NCI-H187 (cell line): ENCODE measurements around the gene PEX26.
"Not testable (repeated sequence)": the region's sequence is repeated elsewhere in the genome, so short reads cannot be mapped to it uniquely, and the experiment has no call there.

Experiments
- DNase-seq, 2 experiments: peaks; one replicate each; lab custom pipeline; 2025; lab: John Stamatoyannopoulos, UW

Gene PEX26

DNA sequence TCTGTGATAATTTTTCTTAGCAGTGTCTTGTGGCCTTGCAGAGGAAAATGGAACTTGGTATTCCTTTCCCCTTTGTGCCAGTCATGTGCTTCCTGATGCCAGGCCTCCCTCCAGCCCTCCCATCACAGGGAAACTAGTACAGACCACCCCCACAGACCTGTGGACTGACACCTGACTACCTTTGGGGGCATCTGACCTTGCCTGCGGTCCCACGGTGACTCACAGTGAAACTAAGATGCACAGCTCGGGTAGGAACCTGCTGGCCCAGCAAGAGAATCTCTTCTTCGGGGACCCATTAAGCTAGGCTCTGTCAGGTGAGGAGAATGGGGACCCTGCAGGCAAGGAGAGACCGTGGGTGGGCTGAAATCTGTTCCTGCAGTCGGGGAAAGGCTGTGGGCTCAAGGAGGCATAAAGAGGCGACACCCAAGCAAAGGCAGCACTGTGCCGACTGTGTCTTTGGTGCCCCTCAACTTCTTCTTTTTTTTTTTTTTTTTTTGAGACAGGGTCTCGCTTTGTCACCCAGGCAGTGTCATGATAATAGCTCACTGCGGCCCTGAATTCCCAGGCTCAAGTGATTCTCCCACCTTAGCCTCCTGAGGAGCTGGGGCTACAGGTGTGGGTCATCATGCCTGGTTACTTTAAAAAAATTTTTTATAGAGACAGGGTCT lies 20.8 kb upstream of the PEX26 start:
- no peak for DNase-seq

DNA sequence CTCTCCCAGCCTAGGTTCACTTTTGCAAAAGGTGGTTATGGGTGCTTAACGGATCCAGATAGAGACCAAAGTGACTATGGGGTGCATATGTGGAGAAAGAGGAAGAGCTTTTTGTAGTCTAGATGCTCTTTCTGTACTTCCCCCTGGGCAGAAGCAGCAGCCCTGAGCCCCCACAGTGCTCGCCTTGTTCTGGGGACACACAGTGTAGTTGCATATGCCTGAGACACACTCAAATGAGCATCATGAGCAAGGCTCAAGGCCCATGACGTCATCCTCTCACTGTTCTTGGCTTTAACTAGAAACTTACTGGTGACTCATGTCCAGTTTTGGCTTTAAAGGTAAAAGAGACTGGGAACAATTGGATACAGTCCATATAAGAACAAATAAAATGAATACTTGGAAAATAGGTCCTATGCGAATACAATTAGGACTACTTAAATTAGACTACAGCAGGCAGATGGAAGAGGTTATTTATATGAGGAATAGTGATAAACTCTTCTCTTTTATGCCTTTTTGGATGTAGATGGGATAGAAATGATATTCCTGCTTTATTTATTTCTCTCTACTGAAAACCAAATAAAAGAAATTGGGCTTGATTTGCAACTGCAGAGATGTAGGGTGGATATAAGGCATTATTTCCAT lies 20.1 kb upstream of the PEX26 start:
- DNase-seq: no peak

DNA sequence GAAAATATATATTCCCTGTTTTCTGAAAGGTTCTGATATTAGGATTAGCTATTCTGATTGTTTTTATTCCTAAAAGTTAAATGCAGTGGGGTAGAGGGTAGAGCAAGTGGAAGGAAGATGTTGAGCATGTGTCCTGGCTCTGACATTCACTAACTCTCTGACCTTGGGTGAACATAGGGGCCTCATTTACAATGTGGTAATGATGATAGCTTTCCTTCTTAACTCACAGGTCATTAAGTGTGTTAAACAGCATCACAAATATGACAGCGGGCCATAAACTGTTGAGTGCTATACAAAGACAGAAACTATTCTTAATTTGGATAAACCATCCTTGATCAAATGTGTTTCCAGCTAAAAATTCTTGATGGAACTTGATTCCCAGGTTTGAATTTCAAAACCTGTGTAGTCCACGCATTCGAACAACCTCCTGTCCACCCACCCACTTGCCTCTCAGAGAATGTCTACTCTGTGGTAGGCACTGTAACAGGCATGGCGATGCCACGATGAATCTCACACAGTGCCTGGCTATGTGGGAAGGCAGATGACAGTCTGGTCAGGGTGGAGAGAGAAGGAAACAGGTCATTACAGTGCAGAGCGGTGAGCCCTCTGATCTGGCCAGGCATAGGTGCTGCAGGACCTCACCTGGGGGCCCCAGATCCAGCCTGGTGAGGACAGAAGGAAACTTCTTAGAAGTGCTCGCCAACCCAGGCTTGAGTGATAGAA lies 19.3 kb upstream of the PEX26 start:
- no peak for DNase-seq

DNA sequence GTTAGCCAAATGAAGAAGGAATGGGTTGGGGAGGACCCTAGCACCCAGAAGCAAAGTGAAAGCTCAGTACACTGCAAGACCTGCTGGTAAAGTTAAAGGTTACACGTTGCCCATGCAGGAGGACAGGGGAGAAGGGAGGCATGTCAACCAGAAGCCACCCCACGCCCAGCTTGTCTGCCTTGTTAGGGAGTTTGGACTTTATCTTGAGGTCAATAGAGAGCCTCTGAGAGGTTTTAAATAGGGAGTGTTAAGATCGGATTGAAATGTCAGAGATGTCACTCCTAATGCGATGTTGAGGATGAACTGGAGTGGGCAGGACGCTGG lies 18.7 kb upstream of the PEX26 start:
- DNase-seq: no peak

DNA sequence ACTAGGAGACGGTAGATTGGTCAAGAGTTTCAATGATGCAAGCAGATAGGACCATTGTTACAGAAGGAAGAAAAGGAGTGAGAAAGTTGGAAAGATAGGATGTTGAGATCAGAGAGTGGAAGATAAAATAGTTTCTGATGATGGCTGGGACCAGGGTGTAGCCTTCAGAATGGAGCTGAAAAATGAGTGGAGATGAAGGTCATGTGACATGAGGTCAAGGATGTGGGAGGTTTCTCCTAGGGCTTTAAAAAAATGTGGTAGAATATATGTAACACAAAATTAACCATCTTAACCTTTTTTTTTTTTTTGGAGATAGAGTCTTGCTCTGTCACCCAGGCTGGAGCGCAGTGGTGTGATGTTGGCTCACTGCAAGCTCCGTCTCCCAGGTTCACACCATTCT lies 18.3 kb upstream of the PEX26 start:
- no peak for DNase-seq

DNA sequence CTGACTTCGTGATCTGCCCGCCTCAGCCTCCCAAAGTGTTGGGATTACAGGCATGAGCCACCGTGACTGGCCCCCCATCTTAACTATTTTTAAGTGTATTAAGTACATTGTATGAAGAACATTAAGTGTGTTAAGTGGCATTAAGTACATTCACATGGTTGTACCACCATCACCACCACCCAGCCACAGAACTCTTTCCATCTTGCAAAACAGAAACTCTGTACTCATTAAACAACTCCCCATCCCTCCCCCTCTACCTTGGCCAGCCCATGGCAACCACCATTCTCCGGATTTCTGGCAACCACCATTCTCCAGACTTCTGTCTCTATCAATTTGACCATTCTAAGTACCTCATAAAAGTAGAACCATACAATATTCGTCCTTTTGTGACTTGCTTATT lies 17.8 kb upstream of the PEX26 start:
- DNase-seq: no peak

DNA sequence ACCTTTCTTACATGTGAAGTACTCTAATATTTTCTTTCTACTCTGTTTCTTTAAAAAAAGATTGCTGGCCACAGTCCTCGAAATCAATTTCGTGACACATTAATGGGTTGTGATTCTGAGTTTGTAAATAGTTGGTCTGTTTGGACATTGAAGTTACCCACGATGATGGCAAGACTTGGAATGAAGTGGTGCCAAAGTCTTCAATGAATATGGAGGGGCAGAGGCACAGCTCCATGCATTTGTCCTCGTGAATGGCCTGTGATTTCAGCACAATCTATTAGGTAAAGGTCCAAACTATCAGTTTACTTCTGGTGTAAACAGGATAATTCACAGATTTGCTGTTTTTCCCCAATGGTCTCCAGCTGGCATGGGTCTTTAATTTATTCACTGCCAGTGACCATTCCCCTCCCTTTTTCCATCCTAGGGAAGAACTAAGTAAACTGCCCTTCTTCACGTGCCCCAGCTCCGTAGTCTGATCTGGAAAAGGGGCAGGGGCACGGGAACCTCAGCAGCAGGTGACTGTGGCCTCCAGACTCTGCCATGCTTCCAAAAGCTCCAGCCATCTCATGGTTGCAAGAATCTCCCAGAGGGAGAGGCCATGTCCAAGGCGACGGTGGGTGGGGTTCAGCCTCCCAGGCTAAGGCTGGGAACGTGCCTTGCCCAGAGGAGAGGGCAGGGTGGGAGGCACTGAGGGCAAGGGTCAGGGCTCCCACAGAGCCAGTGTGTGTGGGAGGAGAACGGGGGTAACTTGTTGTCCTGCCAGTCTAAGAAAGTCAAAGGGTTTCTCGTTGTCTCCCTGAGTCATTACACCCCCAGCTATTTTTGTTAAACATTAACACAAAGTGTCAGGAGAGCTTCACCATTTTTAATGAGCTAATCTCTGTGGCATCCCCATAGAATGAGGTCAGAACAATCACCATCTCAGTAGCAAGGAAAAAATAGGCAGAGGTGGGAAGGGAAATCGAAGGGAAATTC lies 16.9 kb upstream of the PEX26 start:
- no peak for DNase-seq

DNA sequence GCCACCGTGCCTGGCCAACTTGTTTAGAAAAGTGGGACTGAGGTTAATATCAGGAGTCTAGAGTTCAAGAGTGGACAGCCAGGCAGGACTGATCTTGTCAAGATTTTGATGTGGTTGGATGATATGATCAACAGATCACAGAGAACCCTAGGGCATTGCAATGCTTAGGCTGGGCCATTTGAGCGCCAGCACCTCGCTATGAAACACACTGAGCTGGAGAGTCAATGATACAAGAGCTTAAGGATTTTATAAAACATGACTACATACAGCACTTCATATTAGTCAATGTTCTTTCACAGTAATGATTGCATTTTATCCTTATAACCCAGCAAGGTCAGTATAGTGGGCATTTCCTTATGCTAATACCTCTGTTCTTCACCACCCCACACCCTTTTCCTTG lies 15.4 kb upstream of the PEX26 start:
- DNase-seq: no peak

DNA sequence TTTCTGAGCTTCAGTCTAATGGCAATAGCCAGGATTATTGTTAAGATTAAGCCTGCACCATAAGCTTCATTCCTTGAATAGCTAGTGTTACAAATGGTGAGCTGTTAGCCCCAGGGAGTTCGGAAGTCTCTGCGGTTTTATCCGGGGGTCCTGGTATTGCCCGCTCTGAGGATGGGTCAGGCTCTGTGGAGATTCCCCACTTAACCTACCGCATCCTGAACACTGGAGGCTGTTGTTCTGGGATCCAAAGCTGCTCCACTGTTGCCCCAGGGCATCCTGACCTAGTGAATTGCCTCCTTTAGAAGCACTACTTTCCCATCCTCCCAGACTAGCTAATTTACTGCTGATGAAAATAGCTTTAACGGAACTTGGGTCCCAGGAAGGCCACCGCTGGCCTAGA lies 14.5 kb upstream of the PEX26 start:
- no peak for DNase-seq

DNA sequence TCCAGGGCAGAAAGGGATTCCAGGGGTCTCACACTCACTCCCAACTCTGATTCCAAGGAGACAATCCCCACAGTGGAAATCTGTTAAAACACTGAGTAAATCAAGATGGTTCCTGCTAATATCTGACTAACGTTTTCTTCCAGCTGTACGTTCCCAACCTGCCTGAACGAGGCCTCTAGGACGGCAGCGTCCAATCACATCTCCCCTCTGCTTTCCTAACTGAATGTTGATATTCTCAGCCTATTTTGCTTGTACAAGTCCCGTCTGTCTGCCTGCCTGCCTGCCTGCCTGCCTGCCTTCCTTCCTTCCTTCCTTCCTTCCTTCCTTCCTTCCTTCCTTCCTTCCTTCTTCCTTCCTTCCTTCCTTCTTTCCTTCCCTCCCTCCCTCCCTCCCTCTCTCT lies 14.1 kb upstream of the PEX26 start:
- not testable (repeated sequence) for DNase-seq

DNA sequence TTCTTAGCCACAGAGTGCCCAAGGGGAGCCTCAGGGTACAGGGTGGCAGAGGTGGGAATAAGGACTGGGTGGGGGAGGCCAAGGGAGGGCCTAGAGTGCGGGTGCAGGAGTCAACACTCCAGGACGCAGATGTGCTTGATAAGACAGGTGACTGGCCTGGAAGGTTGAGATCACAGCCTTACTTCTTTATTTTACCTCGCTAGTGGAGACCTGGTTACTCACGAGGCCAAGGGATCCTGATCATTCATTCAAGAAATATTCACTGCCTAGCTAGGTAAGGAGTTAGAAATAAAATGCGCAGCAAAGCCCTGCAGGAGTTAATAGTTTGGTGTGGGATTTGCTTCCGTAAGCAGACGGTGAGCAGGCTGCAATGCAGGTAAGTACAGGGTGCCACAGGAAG lies 13.2 kb upstream of the PEX26 start:
- no peak for DNase-seq

DNA sequence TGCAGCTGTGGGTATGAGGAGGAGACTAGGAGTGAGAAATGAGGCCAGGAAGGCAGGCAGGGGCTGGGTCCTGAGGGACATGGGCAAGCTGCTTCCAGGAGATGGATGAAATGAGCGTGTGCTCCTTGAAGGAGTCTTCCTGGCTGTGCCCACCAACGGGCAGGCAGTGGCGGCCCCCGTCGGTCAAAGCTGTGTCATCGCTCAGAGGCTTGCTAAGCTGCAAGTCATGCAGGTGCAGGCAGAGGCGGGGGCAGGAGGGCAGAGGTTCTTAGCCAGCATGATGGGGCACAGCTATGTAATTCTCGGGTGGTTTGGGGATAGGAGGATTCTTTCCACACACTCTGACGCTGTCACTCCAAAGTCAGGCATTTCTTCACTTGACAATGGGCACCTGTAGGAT lies 12.5 kb upstream of the PEX26 start:
- DNase-seq: no peak

DNA sequence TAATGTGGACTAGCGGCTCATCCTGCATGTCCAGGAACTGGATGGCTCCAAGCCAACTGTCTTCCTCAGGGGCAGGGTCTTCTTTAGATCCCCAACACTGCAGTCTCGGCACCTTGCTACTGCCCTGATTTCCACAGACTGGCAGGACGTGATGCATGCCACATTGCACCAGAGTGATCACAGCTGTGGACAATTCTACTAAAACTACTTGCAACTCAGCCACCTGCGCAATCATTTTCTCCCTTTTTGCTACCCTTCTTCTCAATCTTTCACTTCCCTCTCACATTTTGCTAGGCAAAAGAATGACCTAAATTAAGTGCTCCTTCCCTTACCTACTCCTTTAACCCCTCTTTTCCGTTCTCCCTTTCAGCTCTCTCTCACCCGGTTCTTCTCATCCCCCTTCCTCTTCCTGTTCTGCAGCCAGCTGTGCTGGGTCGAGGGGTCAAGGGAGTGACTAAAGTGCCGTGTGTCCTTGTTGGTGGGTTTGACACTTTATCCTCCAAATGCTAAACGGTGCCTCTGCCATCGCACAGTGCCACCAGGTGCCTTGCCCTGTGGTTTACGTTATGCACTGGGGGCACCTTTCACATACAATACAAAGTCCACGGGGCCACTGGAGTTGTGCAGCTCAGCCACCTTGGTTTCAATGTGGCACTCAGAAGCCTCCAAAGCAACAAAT lies 11.5 kb upstream of the PEX26 start:
- no peak for DNase-seq

DNA sequence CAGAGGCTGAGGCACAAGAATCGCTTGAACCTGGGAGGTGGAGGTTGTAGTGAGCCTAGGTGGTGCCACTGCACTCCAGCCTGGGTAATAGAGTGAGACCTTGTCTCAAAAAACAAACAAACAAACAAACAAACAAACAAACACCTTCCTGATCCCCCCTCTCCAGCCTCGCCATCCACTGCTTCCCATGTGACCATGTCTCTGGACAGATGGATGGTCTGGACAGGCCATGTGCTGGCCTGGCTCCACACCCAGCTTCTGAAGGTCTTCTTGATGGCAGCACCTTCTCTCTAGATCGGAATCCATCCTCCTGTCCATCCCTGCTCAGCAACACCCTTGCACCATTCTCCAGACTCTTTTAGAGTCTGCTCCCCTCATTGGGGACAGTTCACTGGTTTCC lies 10.7 kb upstream of the PEX26 start:
- no peak for DNase-seq

DNA sequence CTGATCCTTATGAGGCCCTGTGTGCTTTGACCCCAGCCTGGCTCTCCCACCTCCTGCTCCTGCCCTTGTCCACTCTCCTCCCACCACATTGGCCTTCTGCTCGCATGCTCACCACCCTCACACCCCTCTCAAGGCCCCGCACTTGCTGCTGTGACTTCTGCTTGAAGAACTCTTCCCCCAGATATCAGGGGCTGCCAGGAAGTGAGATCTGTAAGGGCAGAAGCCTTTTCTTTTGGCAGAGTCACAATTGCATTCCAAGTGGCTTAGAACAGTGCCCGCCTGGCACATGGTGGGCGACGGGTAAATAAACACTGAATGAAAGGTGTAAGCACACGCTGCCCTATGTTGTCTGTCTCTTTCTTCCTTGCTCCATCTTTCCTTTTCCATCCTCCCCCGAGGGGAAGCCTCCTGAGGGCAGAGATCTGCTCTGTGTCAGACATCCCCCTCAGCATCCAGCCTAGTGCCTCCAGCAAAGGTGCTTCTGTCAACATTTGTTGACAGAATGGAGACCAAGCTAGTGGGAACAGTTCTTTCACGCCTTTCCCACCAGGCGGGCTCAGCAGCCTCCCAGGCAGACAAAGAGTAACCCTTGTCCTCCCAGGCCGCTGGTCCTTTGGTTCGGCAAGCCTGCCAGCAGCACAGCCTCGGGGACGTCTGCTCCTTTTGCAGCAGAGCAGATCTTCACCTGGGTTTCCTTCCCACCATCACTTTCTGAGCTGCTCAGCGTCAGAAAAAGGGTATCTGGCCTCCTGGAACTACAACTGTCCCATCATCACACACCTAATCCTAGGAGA lies 10.0 kb upstream of the PEX26 start:
- DNase-seq: no peak

DNA sequence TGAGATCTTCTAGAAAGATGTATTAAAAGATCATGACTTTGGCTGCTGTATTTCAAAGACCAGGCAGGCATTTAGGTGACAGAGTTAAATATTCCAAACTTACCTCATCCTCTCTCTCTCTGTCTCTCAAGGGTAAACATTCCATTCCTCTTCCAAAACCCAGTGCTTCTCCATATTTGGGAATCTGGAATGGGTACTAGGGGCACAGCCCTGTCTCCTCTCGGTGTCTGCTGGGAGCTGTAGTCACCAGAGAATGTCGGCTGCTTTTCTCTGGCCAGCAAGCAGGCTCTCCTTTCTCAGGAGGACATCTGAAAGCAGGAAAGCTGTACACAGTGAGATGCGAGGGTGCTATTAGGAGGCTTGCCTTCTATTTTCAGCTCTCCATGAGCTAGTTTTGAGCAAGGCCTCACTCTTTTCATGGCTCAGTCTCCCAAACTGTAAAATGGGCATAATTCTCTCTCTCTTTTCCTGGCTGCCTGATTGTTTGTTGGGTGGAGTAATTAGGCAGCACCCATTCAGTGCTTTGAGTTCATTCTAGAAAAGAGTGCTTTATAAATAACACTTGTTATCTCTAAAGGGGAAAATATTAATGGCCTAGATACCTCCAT lies 9.3 kb upstream of the PEX26 start:
- no peak for DNase-seq

DNA sequence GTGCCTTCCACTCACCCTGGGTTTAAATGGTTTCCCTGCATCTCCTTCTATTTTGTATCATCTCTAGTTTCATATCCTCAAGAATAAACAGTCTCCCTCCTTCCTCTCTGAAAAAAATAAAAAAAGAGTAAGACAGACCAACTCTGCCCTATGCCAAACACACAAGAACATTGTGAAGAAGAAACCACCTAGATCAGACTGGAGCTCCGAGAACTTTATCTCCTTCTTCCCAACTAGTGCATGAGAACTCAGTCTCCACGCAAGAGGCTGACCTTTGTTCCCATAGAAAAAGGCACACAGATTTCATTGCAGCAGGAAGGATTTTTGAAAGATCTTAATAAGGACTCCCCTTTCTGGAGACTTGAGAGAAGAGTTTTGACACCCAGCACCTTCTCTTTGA lies 8.7 kb upstream of the PEX26 start:
- no peak for DNase-seq

DNA sequence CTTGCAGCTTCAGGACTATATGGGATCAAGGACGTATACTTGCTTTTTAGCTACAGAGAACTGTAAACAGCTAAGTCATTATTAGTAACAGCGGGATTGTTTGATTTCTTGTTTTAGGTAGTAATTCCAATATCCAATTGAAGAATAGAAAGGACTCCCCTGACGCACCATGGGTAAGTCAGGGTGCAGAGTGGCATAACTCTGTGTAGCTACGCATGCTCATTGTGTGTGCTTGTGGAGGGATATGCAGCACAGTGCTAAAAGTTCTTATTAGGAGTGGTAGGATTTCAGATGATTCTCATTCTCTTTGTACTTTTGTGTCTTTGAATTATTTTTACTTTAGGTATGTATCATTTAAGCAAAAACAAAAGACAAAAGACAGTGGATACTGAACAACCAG lies 7.7 kb upstream of the PEX26 start:
- no peak for DNase-seq

DNA sequence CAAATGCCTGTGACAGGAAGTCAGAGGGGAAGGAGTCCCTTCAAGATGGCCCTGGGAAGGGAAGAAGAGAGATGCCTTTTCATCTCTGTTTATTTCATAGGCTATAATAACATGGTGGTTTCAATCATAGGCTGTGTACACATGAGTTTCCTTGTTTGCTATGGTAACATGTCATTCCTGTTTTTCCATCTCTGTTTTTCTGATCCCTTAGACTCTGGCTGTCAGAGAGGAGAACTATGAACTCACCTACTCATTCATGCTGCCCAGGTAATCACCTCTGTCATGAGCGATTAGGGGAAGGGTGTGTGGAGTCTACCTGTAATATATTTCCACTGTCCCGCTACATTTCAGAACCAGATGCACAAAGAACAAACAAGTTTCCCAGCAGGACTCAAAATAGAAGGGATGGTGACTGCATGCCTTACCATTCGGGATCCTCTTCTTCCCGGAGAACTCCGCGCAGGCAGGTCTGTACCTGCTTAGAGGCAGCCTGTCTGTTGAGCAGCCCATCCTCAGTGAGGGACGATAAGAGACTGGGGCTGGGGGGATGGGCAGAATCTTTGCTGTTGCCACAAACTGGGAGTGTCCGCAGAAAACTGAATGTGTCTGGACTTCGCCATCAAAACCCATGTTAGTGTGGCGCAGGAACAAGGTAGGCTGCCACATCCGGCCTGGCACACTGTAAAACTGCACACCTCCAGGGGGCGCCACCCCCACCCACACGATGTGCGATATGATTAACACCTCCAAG lies 7.1 kb upstream of the PEX26 start:
- DNase-seq: no peak
